ENCODE data around the gene CCNQ.

- TF ChIP-seq, protein P1, sequence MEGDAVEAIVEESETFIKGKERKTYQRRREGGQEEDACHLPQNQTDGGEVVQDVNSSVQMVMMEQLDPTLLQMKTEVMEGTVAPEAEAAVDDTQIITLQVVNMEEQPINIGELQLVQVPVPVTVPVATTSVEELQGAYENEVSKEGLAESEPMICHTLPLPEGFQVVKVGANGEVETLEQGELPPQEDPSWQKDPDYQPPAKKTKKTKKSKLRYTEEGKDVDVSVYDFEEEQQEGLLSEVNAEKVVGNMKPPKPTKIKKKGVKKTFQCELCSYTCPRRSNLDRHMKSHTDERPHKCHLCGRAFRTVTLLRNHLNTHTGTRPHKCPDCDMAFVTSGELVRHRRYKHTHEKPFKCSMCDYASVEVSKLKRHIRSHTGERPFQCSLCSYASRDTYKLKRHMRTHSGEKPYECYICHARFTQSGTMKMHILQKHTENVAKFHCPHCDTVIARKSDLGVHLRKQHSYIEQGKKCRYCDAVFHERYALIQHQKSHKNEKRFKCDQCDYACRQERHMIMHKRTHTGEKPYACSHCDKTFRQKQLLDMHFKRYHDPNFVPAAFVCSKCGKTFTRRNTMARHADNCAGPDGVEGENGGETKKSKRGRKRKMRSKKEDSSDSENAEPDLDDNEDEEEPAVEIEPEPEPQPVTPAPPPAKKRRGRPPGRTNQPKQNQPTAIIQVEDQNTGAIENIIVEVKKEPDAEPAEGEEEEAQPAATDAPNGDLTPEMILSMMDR (IDR thresholded peaks at IDR 0.05; ENCODE audit: low read depth, low read length): no peak
- TF ChIP-seq MYC (IDR thresholded peaks at IDR 0.05; ENCODE audit: low read depth, low read length): no peak
- TF ChIP-seq POLR2A (IDR thresholded peaks at IDR 0.05; ENCODE audit: extremely low read depth, insufficient read length): no peak
- no peak for TF ChIP-seq MAX (IDR thresholded peaks at IDR 0.05; ENCODE audit: low read depth, low read length)
Observed at GRCh38 chrX:153639177-153640044, 40.5 kb upstream of the CCNQ start.

Measured in NB4 (cell line).